Measurements from ENCODE around the gene ERI2.
"Not testable (repeated sequence)": the region's sequence is repeated elsewhere in the genome, so short reads cannot be mapped to it uniquely, and the experiment has no call there.

The ERI2 gene

GRCh38 chr16:20762404-20763123 lies 43.7 kb downstream of the ERI2 start:
- DNase-seq, result no peak

GRCh38 chr16:20761175-20761574 lies 45.1 kb downstream of the ERI2 start:
- DNase-seq, result no peak

- no peak for DNase-seq
Measured at GRCh38 chr16:20760346-20760745, 45.9 kb downstream of the ERI2 start.

- not testable (repeated sequence) for DNase-seq
Measured at GRCh38 chr16:20755799-20756198, 50.5 kb downstream of the ERI2 start.

- DNase-seq, result no peak
Measured at GRCh38 chr16:20755238-20755637, 51.0 kb downstream of the ERI2 start.

- no peak for DNase-seq
Measured at GRCh38 chr16:20753727-20754126, 52.5 kb downstream of the ERI2 start.

- no peak for DNase-seq
Measured at GRCh38 chr16:20750558-20750957, 55.7 kb downstream of the ERI2 start.

GRCh38 chr16:20749474-20749873 lies 56.8 kb downstream of the ERI2 start:
- no peak for DNase-seq

- DNase-seq, result no peak
Measured at GRCh38 chr16:20747030-20747816, 59.0 kb downstream of the ERI2 start.

- DNase-seq, result no peak
Measured at GRCh38 chr16:20746461-20746860, 59.8 kb downstream of the ERI2 start.
